Spleen (tissue), 7 donors: ENCODE results near the gene ZNF107.

Source experiments
- POLR2A ChIP-seq, 3 donors: fragments of 450-650 bp; IDR thresholded peaks; one replicate each; pipeline ENCODE4 v1.5.1; 2017; ENCODE audit warnings: antibody characterized with exemption in 3 of 3, mild to moderate bottlenecking in 1 of 3
- TF ChIP-seq, protein P1 (sequence below), 11 experiments: fragments of 200-600 bp in 7 of 11; fragments of 450-650 bp in 4 of 11; sonication (generic) in 4 of 11; IDR thresholded peaks in 8 of 11; conservative IDR thresholded peaks in 3 of 11; 1 replicate in 7 of 11; 2 replicates in 4 of 11; pipeline versions ENCODE4 v1.4.0 to v1.8.0; 2016 to 2021; ENCODE audit warnings: antibody characterized with exemption in 11 of 11, inconsistent platforms in 4 of 11, mild to moderate bottlenecking in 1 of 11
- donor health status: DM: no; HTN: no; CAD: no; lungs with moderate emphysema.
- donor health status: DM: no; HTN: no; CAD: no.
- donor health status: DM: no; HTN: no; CAD: no.

DNA sequence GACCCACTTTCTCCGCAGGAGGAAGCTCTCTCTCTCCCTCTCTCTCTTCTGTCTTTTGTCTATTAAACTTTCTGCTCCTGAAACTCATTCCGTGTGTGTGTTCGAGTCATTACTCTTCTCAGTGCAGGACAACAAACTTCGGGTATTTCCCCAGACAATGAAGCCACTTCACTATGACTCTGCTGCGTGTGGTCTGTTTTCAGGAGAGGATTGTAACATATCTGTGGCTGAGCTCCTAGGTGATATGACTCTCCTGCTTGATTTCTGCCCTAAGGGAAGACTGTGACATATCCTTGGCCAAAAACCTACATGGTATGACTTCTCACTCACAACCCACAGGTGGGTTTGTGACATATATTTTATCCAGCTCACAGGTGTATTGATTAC is 39.9 kb upstream of the ZNF107 start:
- TF ChIP-seq, protein P1, sequence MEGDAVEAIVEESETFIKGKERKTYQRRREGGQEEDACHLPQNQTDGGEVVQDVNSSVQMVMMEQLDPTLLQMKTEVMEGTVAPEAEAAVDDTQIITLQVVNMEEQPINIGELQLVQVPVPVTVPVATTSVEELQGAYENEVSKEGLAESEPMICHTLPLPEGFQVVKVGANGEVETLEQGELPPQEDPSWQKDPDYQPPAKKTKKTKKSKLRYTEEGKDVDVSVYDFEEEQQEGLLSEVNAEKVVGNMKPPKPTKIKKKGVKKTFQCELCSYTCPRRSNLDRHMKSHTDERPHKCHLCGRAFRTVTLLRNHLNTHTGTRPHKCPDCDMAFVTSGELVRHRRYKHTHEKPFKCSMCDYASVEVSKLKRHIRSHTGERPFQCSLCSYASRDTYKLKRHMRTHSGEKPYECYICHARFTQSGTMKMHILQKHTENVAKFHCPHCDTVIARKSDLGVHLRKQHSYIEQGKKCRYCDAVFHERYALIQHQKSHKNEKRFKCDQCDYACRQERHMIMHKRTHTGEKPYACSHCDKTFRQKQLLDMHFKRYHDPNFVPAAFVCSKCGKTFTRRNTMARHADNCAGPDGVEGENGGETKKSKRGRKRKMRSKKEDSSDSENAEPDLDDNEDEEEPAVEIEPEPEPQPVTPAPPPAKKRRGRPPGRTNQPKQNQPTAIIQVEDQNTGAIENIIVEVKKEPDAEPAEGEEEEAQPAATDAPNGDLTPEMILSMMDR (IDR thresholded peaks at IDR 0.05 in 8 of 11, conservative IDR thresholded peaks at IDR 0.05 in 3 of 11), result no peak
- TF ChIP-seq POLR2A (IDR thresholded peaks at IDR 0.05), result no peak
